H1 (cell line): Measurements from ENCODE around the gene FOXL2NB. TPM values are rescaled to one million over a fixed set of nuclear protein-coding genes. Genes with fewer than 3 reads are reported as not detected.

Experiments
- CTCF ChIA-PET: fragments of 300-600 bp; sonication (Branson Sonifier 250); formaldehyde crosslinking; loops from one replicate; lab custom pipeline; 2021; ENCODE audit not compliant: partially characterized antibody; lab: Charles Lee
- POLR2A ChIA-PET: fragments of 300-600 bp; sonication (Branson Sonifier 250); formaldehyde crosslinking; loops from one replicate; lab custom pipeline; 2021; ENCODE audit warnings: inconsistent platforms; ENCODE audit not compliant: partially characterized antibody; lab: Charles Lee
- DNase-seq, 2 experiments: peaks; one replicate each; pipeline versions ENCODE4 v3.0.0 to v3.0.0-alpha.2; 2010 to 2022; ENCODE audit warnings: low spot score in 2 of 2, low read depth in 1 of 2, mixed read lengths in 1 of 2
- FAIRE-seq: peaks from 2 replicates; lab custom pipeline; 2011; peaks lifted over from hg19 to GRCh38; lab: Jason Lieb, UNC
- H2AFZ ChIP-seq: 2 replicates; pipeline ENCODE4 v1.8.1; 2012; ENCODE audit warnings: low read length, inconsistent platforms
- H2AK5ac ChIP-seq: 2 replicates; pipeline ENCODE4 v1.6.1; 2013; ENCODE audit warnings: low read depth, low read length
- H2BK120ac ChIP-seq: replicated peaks from 2 replicates; pipeline ENCODE3; 2013; ENCODE audit warnings: low read depth, low read length, inconsistent platforms
- H2BK12ac ChIP-seq: 2 replicates; pipeline ENCODE4 v1.6.1; 2013; ENCODE audit warnings: low read depth, low read length
- H2BK15ac ChIP-seq: 2 replicates; pipeline ENCODE4 v1.6.1; 2013; ENCODE audit warnings: low read length
- H2BK20ac ChIP-seq: 2 replicates; pipeline ENCODE4 v1.6.1; 2013; ENCODE audit warnings: low read length
- H2BK5ac ChIP-seq: 2 replicates; pipeline ENCODE4 v1.6.1; 2013; ENCODE audit warnings: low read depth, low read length
- H3K14ac ChIP-seq: 2 replicates; pipeline ENCODE4 v1.6.1; 2013; ENCODE audit warnings: inconsistent platforms; ENCODE audit not compliant: insufficient read length
- H3K18ac ChIP-seq: 2 replicates; pipeline ENCODE4 v1.6.1; 2013; ENCODE audit warnings: low read length; ENCODE audit errors: extremely low read depth
- H3K23ac ChIP-seq: 2 replicates; pipeline ENCODE4 v1.6.1; 2013; ENCODE audit warnings: inconsistent platforms; ENCODE audit not compliant: insufficient read length
- H3K23me2 ChIP-seq: 2 replicates; pipeline ENCODE4 v1.6.1; 2013; ENCODE audit warnings: low read depth, low read length
- H3K27ac ChIP-seq: 2 replicates; pipeline ENCODE4 v1.6.1; 2011; ENCODE audit warnings: low read depth, low read length, inconsistent platforms
- H3K27me3 ChIP-seq, 4 experiments: replicated peaks in 1 of 4; 1 replicate in 1 of 4; 2 replicates in 3 of 4; pipeline versions ENCODE4 v1.6.1 to v1.8.1; 2011 to 2013; ENCODE audit warnings: low read length in 3 of 4, mild to moderate bottlenecking in 3 of 4, inconsistent platforms in 2 of 4, mixed read lengths in 2 of 4, moderate library complexity in 1 of 4; ENCODE audit not compliant: control insufficient read depth in 3 of 4, insufficient read depth in 3 of 4; ENCODE audit errors: extremely low read depth in 1 of 4
- H3K36me3 ChIP-seq, 4 experiments: 2 replicates each; pipeline versions ENCODE4 v1.6.1 to v1.8.1; 2011 to 2013; ENCODE audit warnings: mild to moderate bottlenecking in 4 of 4, low read length in 3 of 4, moderate library complexity in 2 of 4, control low read depth in 1 of 4, inconsistent platforms in 1 of 4; ENCODE audit not compliant: insufficient read depth in 4 of 4, control insufficient read depth in 2 of 4
- H3K4ac ChIP-seq: replicated peaks from 2 replicates; pipeline ENCODE3; 2013; ENCODE audit warnings: low read length, low read depth, mixed read lengths, inconsistent platforms; ENCODE audit not compliant: insufficient read length
- H3K4me1 ChIP-seq, 4 experiments: replicated peaks in 1 of 4; 1 replicate in 1 of 4; 2 replicates in 3 of 4; pipeline versions ENCODE4 v1.6.1 to v1.8.1; 2011 to 2013; ENCODE audit warnings: low read length in 3 of 4, inconsistent platforms in 2 of 4, mixed read lengths in 1 of 4; ENCODE audit not compliant: insufficient read depth in 4 of 4, control insufficient read depth in 3 of 4
- H3K4me2 ChIP-seq, 2 experiments: 2 replicates each; pipeline versions ENCODE4 v1.6.1 to v1.8.1; 2011 to 2013; ENCODE audit warnings: low read depth in 2 of 2, low read length in 2 of 2, control low read depth in 1 of 2, inconsistent platforms in 1 of 2, mild to moderate bottlenecking in 1 of 2; ENCODE audit not compliant: insufficient read depth in 1 of 2
- H3K4me3 ChIP-seq, 4 experiments: fragments of 200-600, 300-600 bp in 1 of 4; sonication (generic), shearing (Covaris generic), sonication (Bioruptor Twin) in 1 of 4; 2 replicates each; pipeline versions ENCODE4 v1.5.1 to v1.8.1; 2011 to 2016; ENCODE audit warnings: low read length in 4 of 4, low read depth in 3 of 4, control low read depth in 2 of 4, inconsistent platforms in 2 of 4, mild to moderate bottlenecking in 2 of 4, mixed read lengths in 1 of 4, moderate library complexity in 1 of 4; ENCODE audit not compliant: insufficient read depth in 2 of 4; ENCODE audit errors: extremely low read depth in 1 of 4
- H3K56ac ChIP-seq: replicated peaks from 2 replicates; pipeline ENCODE3; 2013; ENCODE audit warnings: low read depth, mild to moderate bottlenecking, mixed read lengths, low read length, inconsistent platforms; ENCODE audit not compliant: insufficient read length
- H3K79me1 ChIP-seq: 2 replicates; pipeline ENCODE4 v1.6.1; 2013; ENCODE audit warnings: low read depth, low read length, control low read depth
- H3K79me2 ChIP-seq, 2 experiments: 2 replicates each; pipeline versions ENCODE4 v1.6.1 to v1.8.1; 2012 to 2013; ENCODE audit warnings: low read length in 2 of 2, mild to moderate bottlenecking in 2 of 2, inconsistent platforms in 1 of 2; ENCODE audit not compliant: insufficient read depth in 2 of 2, control insufficient read depth in 1 of 2
- H3K9ac ChIP-seq, 4 experiments: replicated peaks in 1 of 4; 1 replicate in 1 of 4; 2 replicates in 3 of 4; pipeline versions ENCODE4 v1.6.1 to v1.8.1; 2011 to 2013; ENCODE audit warnings: low read depth in 3 of 4, low read length in 3 of 4, control low read depth in 2 of 4, mild to moderate bottlenecking in 2 of 4, moderate library complexity in 2 of 4, inconsistent platforms in 1 of 4; ENCODE audit errors: extremely low read depth in 1 of 4
- H3K9me3 ChIP-seq, 2 experiments: 2 replicates each; pipeline versions ENCODE4 v1.6.1 to v1.8.1; 2012 to 2013; ENCODE audit warnings: mild to moderate bottlenecking in 2 of 2, moderate library complexity in 2 of 2, control low read depth in 1 of 2, inconsistent platforms in 1 of 2, low read depth in 1 of 2, low read length in 1 of 2, mixed read lengths in 1 of 2; ENCODE audit not compliant: insufficient read depth in 2 of 2
- H4K20me1 ChIP-seq, 2 experiments: replicated peaks in 1 of 2; 2 replicates each; pipeline versions ENCODE3 to v1.8.1; 2011 to 2013; ENCODE audit warnings: inconsistent platforms in 2 of 2, low read length in 2 of 2, mild to moderate bottlenecking in 1 of 2; ENCODE audit not compliant: insufficient read depth in 2 of 2, control insufficient read depth in 1 of 2
- H4K5ac ChIP-seq: 2 replicates; pipeline ENCODE4 v1.6.1; 2013; ENCODE audit warnings: low read length, low read depth, mixed read lengths, inconsistent platforms; ENCODE audit not compliant: insufficient read length
- H4K8ac ChIP-seq: 2 replicates; pipeline ENCODE4 v1.8.0; 2013; ENCODE audit warnings: mild to moderate bottlenecking, moderate library complexity, low read length, inconsistent platforms; ENCODE audit not compliant: insufficient read depth; ENCODE audit errors: extremely low read depth
- H4K91ac ChIP-seq: replicated peaks from 2 replicates; pipeline ENCODE3; 2013; ENCODE audit warnings: low read length, mixed read lengths, inconsistent platforms; ENCODE audit not compliant: insufficient read length
- ASH2L ChIP-seq: fragments of 200-600, 300-600 bp; sonication (generic); IDR thresholded peaks from one replicate; pipeline ENCODE4 v1.7.1; 2017; ENCODE audit warnings: low read length
- BACH1 ChIP-seq: IDR thresholded peaks from 2 replicates; pipeline ENCODE4 v1.6.1; 2012; ENCODE audit warnings: low read length, improper control_type of control experiment
- EP300 ChIP-seq, 2 experiments: IDR thresholded peaks; 1 replicate in 1 of 2; 2 replicates in 1 of 2; pipeline ENCODE4 v1.6.1; 2011 to 2012; ENCODE audit warnings: low read depth in 2 of 2, low read length in 2 of 2, mild to moderate bottlenecking in 2 of 2, borderline replicate concordance in 1 of 2, inconsistent platforms in 1 of 2, moderate library complexity in 1 of 2
- GABPA ChIP-seq: IDR thresholded peaks from 2 replicates; pipeline ENCODE4 v1.6.1; 2011; ENCODE audit warnings: mild to moderate bottlenecking, low read length, moderate library complexity, borderline replicate concordance; ENCODE audit not compliant: insufficient read depth
- KDM5A ChIP-seq: fragments of 200-600 bp; IDR thresholded peaks from 2 replicates; pipeline ENCODE4 v1.7.1; 2012; ENCODE audit warnings: mild to moderate bottlenecking, low read length, inconsistent platforms, mixed read lengths
- RNF2 ChIP-seq: fragments of 200-900, 300-1000 bp; sonication (generic); IDR thresholded peaks from 2 replicates; pipeline ENCODE4 v1.7.1; 2016; ENCODE audit warnings: borderline replicate concordance, low read depth, mild to moderate bottlenecking, antibody characterized with exemption, low read length; ENCODE audit not compliant: poor library complexity, severe bottlenecking; ENCODE audit errors: missing control alignments
- SIX5 ChIP-seq: IDR thresholded peaks from 2 replicates; pipeline ENCODE4 v1.6.1; 2011; ENCODE audit warnings: mild to moderate bottlenecking, low read depth, low read length
- SP1 ChIP-seq: IDR thresholded peaks from 2 replicates; pipeline ENCODE4 v1.6.1; 2011; ENCODE audit warnings: low read depth, low read length
- SP2 ChIP-seq: IDR thresholded peaks from 2 replicates; pipeline ENCODE4 v1.6.1; 2012; ENCODE audit warnings: mild to moderate bottlenecking, low read length, inconsistent platforms
- SRF ChIP-seq: IDR thresholded peaks from 2 replicates; pipeline ENCODE4 v1.6.1; 2011; ENCODE audit warnings: mild to moderate bottlenecking, low read depth, low read length, moderate library complexity
- WGBS, 2 experiments: shearing (Covaris generic) in 1 of 2; methylation state at CpG; one replicate each; pipeline versions ENCODE4 v1.1.6 to v1.1.7; 2013 to 2015; ENCODE audit warnings: low lambda C conversion rate in 2 of 2, mixed read lengths in 2 of 2, inconsistent platforms in 1 of 2, low coverage in 1 of 2, missing lambda C conversion rate in 1 of 2; ENCODE audit not compliant: insufficient replicate concordance in 2 of 2, insufficient coverage in 1 of 2, insufficient read length in 1 of 2; ENCODE audit errors: extremely low coverage in 1 of 2, missing lambda C conversion rate in 1 of 2; 5-methylcytosine and 5-hydroxymethylcytosine counted together
- polyA plus RNA-seq, 7 experiments: library from polyadenylated mRNA; depleted of rRNA in 3 of 7; stranded (reverse) in 5 of 7; unstranded in 2 of 7; fragments of >200 nt in 5 of 7; fragments of 200-250 nt in 2 of 7; gene quantifications; 1 replicate in 5 of 7; 2 replicates in 1 of 7; 4 replicates in 1 of 7; pipeline versions ENCODE4 v1.2.1 to v1.2.3, GENCODE V29; 2011 to 2013; ENCODE audit warnings: missing spikeins in 2 of 7, mixed read lengths in 2 of 7
- total RNA-seq: library from RNA; stranded (reverse); fragmentation: NEBNext Ultra II Directional; extraction: Animal tissue kit (Norgen Biotek cat#: 25700); gene quantifications from 2 replicates; pipeline ENCODE4 v1.2.1, GENCODE V29; 2021
- TF ChIP-seq, protein P1 (sequence below), 3 experiments: IDR thresholded peaks; 1 replicate in 2 of 3; 2 replicates in 1 of 3; pipeline versions ENCODE4 v1.5.1 to v1.6.1; 2011; ENCODE audit warnings: low read length in 3 of 3, mild to moderate bottlenecking in 3 of 3, inconsistent platforms in 2 of 3, low read depth in 1 of 3, moderate library complexity in 1 of 3; ENCODE audit not compliant: insufficient read depth in 1 of 3; ENCODE audit errors: control extremely low read depth in 1 of 3

The FOXL2NB gene
- total and polyA plus RNA-seq, 2 of the 8 experiments (the other 6 are each of a cell fraction or from before 2014, with no cell fraction given), result 5.4 to 7.3 TPM

DNA sequence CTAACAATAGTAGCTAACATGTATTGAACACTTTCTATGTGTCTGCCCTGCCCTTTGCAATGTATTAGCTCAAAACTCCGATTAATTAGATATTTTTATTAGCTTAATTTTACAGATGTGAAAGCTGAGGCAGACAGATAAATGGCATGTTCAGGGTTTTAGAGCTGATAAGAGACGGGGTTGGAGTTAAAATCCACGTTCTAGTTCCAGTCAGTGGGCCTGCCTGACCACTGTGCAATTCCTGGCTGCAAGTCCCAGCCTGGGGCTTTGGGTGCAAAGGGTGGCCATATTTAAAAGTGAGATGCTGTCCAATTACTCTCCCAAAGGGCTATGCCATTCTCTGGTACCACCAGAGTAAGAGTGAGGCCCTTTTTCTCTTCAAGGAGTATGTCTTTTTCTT is 33.3 kb upstream of the FOXL2NB start:
- Histone ChIP-seq H3K18ac (no peak overlapping the region), H4K91ac (no peak overlapping the region), H3K23ac (no peak overlapping the region), H2BK5ac (no peak overlapping the region), H3K4ac (no peak overlapping the region), H3K9me3 (no peaks in the 10 kb centered on the region), H3K79me2 (no peaks in the 10 kb centered on the region), H4K8ac (no peak overlapping the region), H4K5ac (no peak overlapping the region), H2BK20ac (no peak overlapping the region), H3K56ac (no peak overlapping the region), H3K23me2 (peaks cover 3% of the 10 kb centered on the region; the same call in 1 of the 2 replicates), H4K20me1 (no peaks in the 10 kb centered on the region), H2BK12ac (no peak overlapping the region), H3K27me3 (no peaks in the 10 kb centered on the region), H3K4me1 (peaks cover 0 to 4% (median under 1%) of the 10 kb centered on the region in 4 experiments; a peak in 2 of 7 replicates), H3K27ac (no peak overlapping the region), H3K36me3 (no peaks in the 10 kb centered on the region), H3K4me2 (no peak overlapping the region), H3K79me1 (no peaks in the 10 kb centered on the region), H3K9ac (no peak overlapping the region), H2BK120ac (no peak overlapping the region), H2BK15ac (no peak overlapping the region), H3K14ac (no peak overlapping the region), H2AK5ac (no peak overlapping the region), H3K4me3 (no peak overlapping the region), H2AFZ (no peak overlapping the region)
- ChIA-PET CTCF (interaction anchor here (0.6 to 15.4 kb wide), 14 partner anchors 10 to 1722 kb away, joined by 3 to 322 read pairs (median 4); no protein-coding TSS in a partner anchor), POLR2A (no interaction called here)
- FAIRE-seq (no peak), DNase-seq (no peak)
- 88% methylated on average over 3 of the region's 3 CpGs; no CpG with 5 or more reads in 1 of the 2 experiments for WGBS, 2 experiments
- TF ChIP-seq EP300 (IDR thresholded peaks at IDR 0.05; ENCODE audit: borderline replicate concordance in 1 of 2, low read depth in 2 of 2, low read length in 2 of 2) (no peak), SRF (no peak), SP1 (no peak), KDM5A (no peak), GABPA (no peak), BACH1 (no peak), SIX5 (no peak), SP2 (no peak), RNF2 (no peak), ASH2L (no peak)
- TF ChIP-seq, protein P1, sequence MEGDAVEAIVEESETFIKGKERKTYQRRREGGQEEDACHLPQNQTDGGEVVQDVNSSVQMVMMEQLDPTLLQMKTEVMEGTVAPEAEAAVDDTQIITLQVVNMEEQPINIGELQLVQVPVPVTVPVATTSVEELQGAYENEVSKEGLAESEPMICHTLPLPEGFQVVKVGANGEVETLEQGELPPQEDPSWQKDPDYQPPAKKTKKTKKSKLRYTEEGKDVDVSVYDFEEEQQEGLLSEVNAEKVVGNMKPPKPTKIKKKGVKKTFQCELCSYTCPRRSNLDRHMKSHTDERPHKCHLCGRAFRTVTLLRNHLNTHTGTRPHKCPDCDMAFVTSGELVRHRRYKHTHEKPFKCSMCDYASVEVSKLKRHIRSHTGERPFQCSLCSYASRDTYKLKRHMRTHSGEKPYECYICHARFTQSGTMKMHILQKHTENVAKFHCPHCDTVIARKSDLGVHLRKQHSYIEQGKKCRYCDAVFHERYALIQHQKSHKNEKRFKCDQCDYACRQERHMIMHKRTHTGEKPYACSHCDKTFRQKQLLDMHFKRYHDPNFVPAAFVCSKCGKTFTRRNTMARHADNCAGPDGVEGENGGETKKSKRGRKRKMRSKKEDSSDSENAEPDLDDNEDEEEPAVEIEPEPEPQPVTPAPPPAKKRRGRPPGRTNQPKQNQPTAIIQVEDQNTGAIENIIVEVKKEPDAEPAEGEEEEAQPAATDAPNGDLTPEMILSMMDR (IDR thresholded peaks at IDR 0.05; ENCODE audit: control extremely low read depth in 1 of 3, insufficient read depth in 1 of 3, low read depth in 1 of 3, low read length in 3 of 3), result no peak
